ENCODE data around the gene ADM5.

ADM5 gene

DNA sequence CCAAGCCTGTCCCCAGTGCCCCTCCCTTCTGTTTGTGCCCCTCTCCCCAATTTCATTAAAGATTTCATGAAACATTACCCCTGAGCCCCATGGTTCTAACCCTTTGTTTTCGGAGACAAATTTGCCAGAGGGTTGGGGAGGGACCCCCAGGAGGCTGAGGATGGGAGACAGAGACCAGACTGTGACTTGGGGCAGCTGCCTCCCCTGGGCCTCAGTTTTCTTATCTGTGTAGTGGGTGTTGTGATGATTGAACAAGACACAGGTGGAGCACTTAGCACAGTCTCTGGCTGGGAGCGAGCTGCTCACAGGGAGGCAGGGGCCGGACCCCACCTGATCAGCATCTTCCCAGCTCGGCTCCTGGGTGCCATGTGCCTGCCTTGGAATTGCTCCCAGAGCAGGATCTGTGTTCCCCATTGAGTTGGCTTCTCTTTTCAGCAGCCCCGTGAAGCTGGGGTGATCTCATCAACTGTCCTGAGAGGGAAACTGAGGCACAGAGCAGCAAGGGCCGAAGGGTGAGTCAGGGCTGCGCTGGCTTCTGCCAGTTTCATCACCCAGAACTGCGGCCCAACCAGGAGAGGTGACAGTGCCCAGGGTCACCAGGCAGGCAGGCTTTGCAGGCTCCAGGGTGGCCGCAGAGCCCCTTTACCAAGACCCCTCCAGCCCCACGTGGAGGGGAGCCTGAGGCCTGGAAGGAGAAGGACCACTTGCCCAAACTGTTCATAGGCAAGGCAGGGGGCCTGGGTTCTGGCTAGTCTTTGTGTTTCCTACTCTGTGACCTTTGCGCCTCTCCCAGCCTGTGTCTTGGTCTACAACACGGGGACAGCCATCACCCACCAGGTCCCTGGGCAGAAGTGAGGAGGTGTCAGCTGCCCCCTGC, 30.6 kb upstream of the ADM5 start:
- DNase-seq = no peak

DNA sequence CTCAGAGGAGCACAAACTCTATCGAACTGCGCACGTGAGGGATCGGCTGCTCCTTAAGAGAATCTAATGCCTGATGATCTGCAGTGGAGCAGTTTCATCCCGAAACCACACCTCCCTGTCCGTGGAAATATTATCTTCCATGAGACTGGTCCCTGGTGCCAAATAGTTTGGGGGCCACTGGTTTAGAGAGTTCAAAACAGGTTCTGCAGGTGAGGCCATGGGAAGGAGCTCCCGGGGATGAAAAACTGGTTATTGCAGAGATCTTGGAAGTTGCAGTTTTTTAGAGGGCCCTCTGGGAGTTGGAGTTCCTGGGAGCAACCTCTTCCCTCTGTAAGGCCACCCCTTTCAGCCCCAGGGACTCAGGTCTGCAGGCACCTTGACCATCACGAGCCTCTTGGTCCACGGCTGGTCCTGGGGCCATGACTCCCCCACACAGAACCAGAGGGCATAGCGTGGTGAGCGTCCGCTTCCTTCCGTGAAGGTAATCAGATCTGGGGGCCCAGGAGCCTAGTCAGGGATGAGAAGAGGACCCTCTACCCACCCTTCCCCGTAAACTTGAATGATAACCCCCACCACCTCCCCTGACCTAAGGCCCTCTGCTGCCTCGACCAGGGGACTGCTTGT, 28.9 kb upstream of the ADM5 start:
- DNase-seq = no peak

DNA sequence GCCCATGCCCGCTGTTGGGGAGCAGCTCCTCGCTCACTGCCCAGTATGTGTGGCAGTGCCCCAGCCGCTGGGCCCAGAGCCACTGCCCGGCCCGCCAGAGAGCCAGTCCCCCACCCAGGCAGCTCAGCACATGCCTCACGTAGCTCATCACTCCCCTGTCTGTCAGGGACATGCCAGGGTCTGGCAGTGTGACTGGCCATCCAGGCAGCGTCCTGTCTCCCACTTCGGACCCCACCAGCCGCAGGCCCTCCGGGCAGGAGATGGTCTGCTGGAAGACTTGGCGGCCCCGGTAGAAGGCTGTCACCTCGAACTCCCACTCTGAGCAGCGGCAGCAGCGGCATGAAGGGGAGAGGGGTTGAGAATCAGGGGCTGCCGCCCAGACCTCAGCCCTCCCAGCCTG, 27.4 kb upstream of the ADM5 start:
- DNase-seq = no peak

DNA sequence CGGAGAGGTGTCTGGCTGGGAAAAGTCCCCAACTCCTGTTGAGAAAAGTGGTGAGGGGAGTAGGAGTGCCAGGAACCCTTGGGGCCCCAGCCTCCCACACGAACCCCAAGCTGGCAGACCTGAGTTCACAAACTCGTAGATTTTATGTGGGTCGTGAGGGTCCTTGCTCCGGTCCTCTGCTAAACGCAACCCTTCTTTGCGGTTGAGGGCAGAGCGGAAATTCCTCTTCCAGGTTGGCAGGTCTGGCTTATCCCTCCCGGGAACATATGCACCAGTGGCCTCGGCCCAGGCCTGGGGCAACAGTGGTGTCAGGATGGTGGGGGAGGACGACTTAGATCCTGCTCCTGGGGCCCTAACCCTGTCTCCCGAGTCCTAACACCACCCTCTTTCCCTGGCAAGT, 26.2 kb upstream of the ADM5 start:
- no peak for DNase-seq

DNA sequence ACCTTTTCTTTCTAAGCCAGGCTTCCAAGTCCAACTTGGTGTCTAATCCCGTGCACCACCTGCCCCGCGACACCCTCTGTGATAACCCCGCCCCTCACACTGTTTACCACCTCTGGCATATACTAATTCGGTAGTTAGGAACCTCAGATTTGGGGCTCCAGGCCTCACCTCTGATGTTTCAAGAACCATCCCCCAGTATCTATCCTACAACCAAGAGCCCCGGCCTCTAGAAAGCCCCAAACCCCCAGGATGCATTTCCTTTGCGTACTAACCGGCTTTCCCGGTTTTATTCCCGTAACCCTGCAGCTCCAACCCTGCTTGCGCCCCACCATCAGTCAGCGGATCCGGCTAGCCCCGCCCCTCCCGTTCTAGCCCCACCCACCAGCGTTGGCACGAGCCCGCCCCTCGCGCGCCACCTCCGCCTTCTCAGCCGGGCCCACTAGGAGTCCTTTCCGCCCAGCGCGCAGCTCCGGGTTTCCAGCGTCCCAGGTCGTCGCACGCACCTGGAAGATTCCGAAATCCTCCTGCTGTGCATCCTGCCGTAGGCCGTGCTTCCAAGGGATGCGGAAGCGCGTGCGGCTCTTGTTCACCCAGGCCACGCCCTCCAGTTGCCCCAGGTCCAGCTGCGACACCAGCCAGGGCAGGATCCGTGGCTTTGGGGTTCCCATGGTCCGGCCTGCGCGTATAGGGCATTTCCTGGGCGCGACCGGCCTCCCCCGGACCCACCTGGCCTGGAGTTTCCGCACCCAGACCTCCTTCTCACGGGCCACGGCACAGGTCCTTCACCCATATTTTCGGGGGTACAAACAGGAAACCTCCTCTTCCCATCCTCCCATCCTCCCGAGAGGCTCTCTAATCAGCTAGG, 25.0 kb upstream of the ADM5 start:
- peak; percentile 70 for DNase-seq

DNA sequence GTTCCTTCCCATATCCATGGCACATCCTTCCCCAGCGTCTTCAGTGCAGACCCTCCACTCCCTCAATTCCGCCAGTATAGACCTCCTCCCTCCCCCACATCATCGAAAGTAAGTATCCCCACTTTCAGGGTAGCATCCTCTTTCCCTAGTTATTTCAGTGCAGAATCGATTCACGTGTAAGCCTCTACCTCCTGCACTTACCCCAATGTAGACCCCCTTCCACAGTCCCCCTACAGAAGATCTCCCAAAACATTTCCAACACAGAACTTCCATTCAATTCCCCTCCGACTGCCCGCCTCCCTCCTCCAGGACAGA, 24.4 kb upstream of the ADM5 start:
- no peak for DNase-seq

DNA sequence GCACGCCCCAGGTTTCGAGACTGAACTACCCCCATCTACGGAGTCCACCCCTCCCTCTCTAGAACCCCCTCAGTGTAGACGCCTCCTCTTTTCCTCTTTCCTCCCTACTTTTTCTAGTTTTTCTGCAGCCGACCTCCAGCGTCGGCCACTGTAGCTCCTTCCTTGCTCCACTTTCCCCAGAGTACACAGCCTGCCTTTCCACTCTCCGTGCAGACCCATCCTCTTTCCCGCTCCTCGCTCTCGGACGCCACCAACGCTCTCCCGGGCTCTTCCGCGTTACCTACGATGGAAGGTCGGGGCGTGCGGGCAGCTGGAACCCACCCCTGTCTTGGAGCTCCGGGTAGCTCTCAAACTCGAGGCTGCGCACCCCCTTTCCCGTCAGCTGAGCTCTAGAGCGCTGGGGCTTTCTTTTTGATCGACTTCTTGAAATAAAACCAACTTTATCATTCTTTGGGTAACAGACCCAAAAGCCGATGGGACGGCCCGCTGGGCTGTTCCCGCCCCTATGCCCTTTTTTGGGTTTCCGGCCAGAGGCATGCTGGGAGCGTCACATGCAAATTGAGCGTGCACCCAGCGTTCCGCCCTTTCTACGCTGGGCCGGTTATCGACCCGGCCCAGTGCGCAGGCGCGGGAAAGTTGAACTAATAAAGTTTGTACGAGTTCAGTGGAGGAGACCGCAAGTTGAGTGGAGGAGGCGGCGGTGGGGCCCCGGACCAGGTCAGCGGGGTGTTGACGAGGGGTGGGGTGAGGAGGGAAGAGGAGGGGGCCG, 23.9 kb upstream of the ADM5 start, which contains the start of the genes BCL2L12 and IRF3:
BCL2L12 (plus strand) TSS at position 583 of the 769 bp plus-strand sequence. CDS start 760 bp downstream, outside the sequence.
IRF3 (minus strand) TSS at position 507 of the 769 bp plus-strand sequence. CDS start 1,019 bp downstream, outside the sequence.
- peak; percentile 97 for DNase-seq

DNA sequence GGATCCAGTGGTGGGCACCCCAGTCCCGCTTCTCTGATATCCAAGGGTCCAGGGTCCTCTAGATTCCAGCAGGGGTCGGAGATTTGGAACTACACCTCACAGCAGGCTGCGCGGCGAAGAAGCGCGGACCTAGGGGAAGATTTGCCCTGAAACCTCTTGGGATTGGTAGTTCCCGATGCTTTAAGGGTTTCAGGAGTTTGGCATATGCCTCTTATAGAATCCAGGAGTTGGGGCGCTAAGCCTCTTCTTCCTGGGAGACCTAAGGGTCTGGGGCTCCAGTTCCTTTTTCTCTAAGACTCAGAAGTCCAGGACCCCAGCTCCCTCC, 23.3 kb upstream of the ADM5 start:
- DNase-seq = no peak

DNA sequence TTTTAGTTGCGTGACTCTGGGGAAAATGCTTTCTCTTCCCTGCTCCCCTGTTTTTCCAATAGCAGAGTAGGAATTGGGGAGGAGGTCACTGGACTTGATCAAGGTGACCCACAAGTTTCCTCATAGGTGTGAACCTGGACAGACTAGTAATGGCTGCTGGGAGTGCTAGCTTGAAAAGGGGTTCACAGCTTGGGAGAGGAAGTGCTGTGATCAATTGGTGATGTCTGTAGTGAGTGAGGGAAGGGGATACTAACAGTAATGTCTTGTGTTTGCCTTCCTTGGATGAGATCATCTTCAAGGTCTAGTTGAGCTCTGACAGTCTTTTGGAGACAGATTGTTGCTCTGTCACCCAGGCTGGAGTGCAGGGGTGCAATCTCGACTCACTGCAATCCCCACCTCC, 21.9 kb upstream of the ADM5 start:
- DNase-seq = no peak

DNA sequence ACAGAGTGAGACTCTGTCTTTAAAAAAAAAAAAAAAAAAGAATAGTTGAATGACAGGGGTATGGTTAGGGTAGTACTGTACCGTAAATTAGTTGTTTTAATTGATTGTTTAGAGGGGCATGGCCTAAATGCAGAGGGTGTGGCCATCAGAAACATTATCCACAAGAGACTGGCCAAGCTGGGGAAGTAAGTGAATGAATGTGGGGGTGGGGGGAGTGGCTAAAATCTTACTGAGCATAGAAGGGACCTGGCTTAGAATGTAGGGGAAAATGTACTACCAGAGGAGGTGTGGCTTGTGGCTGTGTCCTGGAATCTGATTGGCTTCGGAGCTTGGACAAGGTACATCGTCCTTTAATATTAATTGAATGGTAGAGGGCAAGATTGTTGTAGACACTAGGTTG, 19.9 kb upstream of the ADM5 start:
- no peak for DNase-seq

DNA sequence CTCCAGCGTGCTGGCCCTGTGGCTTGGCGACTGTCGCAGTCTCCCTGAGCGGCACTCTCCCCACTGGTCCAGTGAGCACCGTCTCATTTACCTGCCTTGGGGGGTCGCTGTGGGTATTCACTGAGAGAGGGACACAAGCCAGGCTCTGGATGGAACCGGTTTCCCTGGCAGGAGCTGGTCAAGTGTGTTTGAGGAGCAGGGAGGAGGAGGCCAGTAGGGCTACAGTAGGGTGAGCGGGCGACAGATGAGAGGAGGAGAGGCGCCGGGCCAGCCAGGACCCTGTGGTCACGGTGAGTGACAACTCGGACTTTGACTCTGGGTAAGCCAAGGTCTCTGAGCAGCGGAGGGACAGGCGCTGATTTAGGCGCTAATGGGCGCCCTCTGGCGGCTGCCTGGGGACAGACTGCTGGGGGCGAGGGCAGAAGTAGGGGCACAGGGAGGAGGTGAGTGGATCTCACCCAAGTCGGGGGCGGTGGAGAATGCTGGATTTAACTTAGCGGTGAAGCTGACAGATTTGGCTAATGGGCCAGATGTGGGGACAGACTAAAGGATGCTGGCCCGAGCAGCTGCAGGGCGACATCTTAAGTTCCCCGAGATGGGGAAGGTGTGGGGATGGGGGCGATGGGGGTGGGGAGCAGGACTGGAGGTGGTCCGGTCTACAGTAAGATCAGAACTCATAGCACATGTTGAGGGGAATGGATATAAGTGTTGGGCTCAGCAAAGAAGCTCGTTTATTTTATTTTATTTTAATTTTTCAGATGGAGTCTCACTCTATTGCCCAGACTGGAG, 17.1 kb upstream of the ADM5 start:
- DNase-seq = peak; percentile 48

DNA sequence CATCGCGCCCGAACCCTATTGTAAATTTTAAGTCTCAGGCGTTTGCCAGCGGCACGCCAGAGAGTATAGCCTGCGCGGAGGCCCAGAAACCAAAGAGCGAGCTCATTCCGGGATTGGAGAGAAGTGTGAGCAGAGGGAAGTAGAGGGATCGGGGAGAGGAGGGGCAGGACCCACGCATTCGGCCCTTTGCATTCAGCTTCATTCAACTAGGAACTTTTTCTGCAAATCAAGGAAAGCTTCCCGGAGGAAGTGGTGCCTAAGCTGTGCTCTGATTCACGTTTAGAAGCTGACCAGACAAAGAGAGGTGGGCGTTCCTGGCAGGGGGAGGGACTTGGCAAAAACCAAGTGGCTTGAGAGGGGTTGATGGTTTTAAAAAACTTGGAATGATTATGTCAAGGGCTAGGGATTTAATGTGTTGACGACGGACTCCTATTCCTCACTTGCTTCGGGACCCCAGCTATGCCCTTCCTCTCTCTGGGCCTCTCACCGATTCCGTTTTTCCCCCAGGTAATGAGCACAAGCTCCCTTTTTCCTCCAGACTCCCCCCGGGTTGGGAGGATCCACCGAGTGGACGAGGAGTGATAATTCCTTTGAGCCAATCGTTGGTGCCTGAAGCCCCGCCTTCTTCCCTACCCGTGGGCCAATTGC, 13.1 kb upstream of the ADM5 start:
- DNase-seq = peak; percentile 96

DNA sequence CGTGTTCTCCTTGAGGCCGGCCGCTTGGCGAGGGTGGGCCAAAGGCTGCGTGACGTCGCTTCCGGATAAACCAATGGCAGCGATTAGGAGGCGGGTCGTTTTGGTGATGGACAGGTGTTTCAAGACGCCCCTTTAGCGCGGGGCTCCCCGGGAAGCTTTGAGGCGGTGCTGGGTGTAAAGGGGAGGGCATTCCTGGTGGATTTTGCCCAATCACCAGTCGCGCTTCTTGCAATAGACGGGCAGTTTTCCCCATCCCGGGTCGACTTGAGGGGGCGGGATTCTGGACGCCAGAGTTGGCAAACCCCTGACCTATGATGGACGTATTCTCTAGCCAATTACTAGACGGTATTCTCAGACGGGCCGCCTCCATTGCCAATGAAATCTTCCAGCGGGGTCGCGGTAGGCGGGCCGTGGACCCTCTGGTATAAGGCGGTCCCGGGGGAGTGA, 12.6 kb upstream of the ADM5 start:
- peak; percentile 100 for DNase-seq

DNA sequence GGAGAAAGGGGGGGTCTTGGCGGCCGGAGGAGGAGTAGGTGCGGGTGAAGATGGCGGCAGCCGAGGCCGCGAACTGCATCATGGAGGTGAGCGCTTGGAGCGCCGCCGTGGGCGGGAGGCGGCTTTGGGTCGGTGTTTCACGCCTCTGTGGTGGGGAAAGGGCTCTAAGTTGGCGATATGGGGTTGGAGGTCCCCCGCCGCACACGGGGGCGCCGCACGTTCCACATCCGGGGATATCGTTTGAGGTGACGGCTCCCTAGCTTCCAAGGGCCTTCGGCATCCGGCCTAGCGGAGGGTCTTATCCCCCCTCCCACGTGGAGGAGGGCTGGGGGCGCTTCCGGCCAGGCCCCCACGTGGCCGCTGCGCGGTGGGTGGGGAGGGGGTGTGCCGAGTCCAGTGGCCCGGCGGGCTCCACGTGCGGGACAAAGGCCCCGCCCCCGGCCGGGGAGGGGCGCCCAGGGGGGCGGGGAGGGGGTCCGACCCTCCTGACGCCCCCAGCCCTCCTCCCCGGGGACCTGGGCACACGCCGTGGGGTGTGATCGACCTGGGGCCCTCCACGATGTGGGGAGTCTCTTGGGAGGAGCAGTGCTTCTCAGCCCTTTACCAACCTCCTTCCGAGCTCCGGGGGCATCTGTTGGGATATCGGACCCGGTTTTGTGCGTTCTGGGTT, 12.0 kb upstream of the ADM5 start, which contains the start of gene PRMT1:
PRMT1 (plus strand) TSS at position 41 of the 670 bp plus-strand sequence; CDS start at position 51, 10 bp downstream.
- DNase-seq = peak; percentile 46

DNA sequence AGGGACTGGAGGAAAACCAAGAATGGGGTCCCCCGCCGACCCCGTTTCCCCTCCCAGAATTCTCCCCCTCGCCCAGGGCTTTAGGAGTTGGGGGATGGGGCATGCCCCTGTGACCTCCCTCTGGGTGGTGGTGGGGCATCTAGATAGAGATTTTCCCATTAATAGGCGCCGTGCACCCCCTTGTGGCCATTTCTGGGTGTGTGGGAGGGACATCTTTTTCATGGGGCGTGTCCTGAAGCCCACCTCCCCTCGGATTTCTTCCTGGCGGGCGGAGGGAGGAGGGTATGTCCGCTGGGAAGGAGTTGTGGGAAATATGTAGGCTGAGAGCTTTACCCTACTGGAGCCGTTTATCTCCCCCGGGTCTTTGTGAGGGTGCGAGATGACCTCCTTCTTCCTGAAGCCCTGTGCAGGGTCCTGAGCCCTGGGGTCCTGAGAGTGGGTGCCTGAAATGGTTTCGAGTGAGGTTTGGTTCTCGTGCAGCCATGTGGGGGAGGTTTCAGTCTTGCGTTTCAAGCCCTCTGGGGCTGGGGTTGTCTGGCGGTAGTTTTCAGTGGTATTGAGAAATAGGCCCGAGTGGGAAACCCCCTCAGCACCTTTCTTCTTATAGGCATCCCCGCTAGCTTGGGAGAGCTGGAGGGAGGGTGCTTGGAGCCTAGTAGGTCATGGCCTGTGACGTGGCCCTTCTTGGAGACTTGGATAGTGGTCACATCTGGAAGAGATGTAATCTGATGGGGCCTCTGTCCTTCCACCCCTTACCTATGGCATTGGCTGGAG, 11.3 kb upstream of the ADM5 start:
- peak; percentile 46 for DNase-seq

DNA sequence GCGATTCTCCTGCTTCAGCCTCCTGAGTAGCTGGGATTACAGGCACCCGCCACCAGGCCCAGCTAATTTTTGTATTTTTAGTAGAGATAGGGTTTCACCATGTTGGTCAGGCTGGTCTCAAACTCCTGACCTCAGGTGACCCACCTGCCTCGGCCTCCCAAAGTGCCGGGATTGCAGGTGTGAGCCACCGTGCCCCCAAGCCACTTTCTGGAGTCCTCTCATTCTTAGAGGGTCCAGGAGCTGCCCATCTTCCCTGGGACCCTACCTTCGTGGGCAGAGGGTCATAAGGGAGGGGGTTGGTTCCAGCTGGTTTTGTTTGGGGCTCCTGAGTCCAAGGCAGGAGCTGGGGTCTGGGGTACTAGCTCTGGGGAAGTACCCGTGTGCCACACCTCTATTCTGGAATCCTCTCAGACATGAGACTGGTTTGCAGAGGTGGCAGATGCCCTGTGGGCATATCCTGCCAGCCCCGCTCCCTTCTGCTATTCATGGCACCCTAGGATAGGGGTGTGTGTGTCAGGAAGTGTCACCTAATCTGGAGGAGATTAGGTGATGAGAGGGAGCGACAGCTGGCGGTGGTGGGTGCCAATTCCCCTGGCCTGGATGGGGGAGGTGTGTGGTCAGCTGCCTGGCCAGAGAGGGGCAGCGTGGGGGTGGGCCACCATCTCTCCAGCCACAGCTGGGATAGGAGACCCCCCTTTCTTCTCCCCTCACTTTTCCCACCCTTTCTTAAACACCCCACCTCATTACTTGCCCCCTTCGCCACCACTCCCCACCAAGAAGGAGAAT, 10.2 kb upstream of the ADM5 start:
- no peak for DNase-seq

DNA sequence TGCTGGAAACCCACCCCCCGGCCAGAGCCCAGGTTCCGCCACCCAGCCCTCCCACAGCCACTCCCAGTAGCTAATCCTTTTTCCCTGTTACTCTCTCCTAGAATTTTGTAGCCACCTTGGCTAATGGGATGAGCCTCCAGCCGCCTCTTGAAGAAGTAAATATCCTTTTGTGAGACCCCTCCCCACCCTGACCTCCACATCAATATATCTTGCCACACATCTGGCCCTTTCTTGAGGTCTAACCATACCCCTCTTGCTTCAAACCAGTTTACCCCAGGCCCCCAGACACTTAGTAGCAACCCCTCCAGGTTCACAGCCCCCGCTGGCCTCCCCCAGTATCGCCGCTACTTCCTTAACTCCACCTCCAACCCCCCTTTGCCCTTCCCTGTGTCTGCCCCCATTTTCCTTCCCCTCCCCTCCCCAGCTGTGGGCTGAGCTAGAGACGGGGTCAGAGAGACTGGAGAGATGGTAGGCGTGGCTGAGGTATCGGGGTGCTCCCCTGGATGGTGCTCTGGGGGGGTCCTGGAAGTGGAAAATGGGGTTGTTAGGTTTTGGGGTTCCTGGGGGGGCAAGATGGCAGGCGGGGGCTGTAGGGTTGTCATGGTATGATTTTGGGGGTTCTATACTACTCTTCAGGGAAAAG, 9.5 kb upstream of the ADM5 start:
- no peak for DNase-seq

Data from kidney glomerular epithelial cell (primary cell).